GM12878 (cell line): ENCODE measurements around the gene EI24. TPM values are rescaled to one million over a fixed set of nuclear protein-coding genes. Genes with fewer than 3 reads are reported as not detected.

Source experiments
- ATAC-seq: fragments of 200-7000 bp; cut with Tn5 transposase; 3 replicates; pipeline ENCODE4 v1.9.1; 2020; ENCODE audit warnings: mild to moderate bottlenecking, moderate library complexity
- BruUV-seq: library from RNA; stranded (reverse); fragments of 400-500 nt; replicated peaks from 2 replicates; lab custom pipeline; 2021; lab: Mats Ljungman, UMichigan
- CTCF ChIA-PET: fragments of 300-600 bp; sonication (Branson Sonifier 250); formaldehyde crosslinking; extraction: SDS; loops from one replicate; lab custom pipeline; 2021; ENCODE audit warnings: inconsistent platforms; lab: Yijun Ruan, JAX
- POLR2A ChIA-PET: fragments of 350-600 bp; formaldehyde crosslinking; extraction: SDS; loops from one replicate; lab custom pipeline; 2021; ENCODE audit warnings: inconsistent platforms; lab: Charles Lee
- RAD21 ChIA-PET: fragments of 300-600 bp; sonication (Branson Sonifier 250); formaldehyde crosslinking; loops from one replicate; lab custom pipeline; 2023; ENCODE audit warnings: antibody characterized with exemption; ENCODE audit not compliant: unreplicated experiment; lab: Charles Lee
- SMC1A ChIA-PET: fragments of 300-600 bp; sonication (Branson Sonifier 250); formaldehyde crosslinking; loops from one replicate; lab custom pipeline; 2023; ENCODE audit not compliant: unreplicated experiment, uncharacterized antibody; lab: Charles Lee
- DNase-seq: peaks from one replicate; pipeline ENCODE4 v3.0.0-alpha.2; 2011; ENCODE audit warnings: low read depth, low spot score
- FAIRE-seq: peaks from 3 replicates; lab custom pipeline; 2011; peaks lifted over from hg19 to GRCh38; lab: Jason Lieb, UNC
- H2AFZ ChIP-seq: 2 replicates; pipeline ENCODE4 v1.6.0; 2011; ENCODE audit warnings: low read depth, low read length, control low read depth; ENCODE audit not compliant: control insufficient read depth
- H3K27ac ChIP-seq: 2 replicates; pipeline ENCODE4 v1.5.1; 2011; ENCODE audit warnings: control low read depth; ENCODE audit not compliant: control insufficient read depth, insufficient read depth
- H3K27me3 ChIP-seq, 2 experiments: replicated peaks in 1 of 2; 2 replicates each; pipeline versions ENCODE4 v1.6.0 to v1.6.1; 2011; ENCODE audit warnings: low read length in 1 of 2; ENCODE audit not compliant: control insufficient read depth in 2 of 2, insufficient read depth in 2 of 2
- H3K36me3 ChIP-seq, 2 experiments: 2 replicates each; pipeline ENCODE4 v1.5.1; 2011; ENCODE audit warnings: low read length in 1 of 2; ENCODE audit not compliant: control insufficient read depth in 2 of 2, insufficient read depth in 2 of 2
- H3K4me1 ChIP-seq: 2 replicates; pipeline ENCODE4 v1.6.1; 2011; ENCODE audit warnings: mild to moderate bottlenecking, low read length, moderate library complexity, mixed read lengths; ENCODE audit not compliant: control insufficient read depth, insufficient read depth
- H3K4me2 ChIP-seq: 2 replicates; pipeline ENCODE4 v1.6.0; 2011; ENCODE audit warnings: control low read depth; ENCODE audit not compliant: control insufficient read depth, insufficient read depth
- H3K4me3 ChIP-seq: fragments of 200-600 bp; sonication (generic); 2 replicates; pipeline ENCODE4 v1.5.1; 2016
- H3K79me2 ChIP-seq: 2 replicates; pipeline ENCODE4 v1.6.0; 2011; ENCODE audit warnings: low read length; ENCODE audit not compliant: control insufficient read depth, insufficient read depth
- H3K9ac ChIP-seq: 2 replicates; pipeline ENCODE4 v1.8.0; 2011; ENCODE audit warnings: low read length, control low read depth, mixed read lengths; ENCODE audit not compliant: control insufficient read depth, insufficient read depth
- H3K9me3 ChIP-seq: replicated peaks from 3 replicates; pipeline ENCODE4 v1.5.1; 2011; ENCODE audit warnings: mild to moderate bottlenecking, low read length; ENCODE audit not compliant: control insufficient read depth, insufficient read depth
- H4K20me1 ChIP-seq: 2 replicates; pipeline ENCODE4 v1.6.0; 2011; ENCODE audit not compliant: control insufficient read depth, insufficient read depth
- CHD2 ChIP-seq: IDR thresholded peaks from 2 replicates; pipeline ENCODE4 v1.6.1; 2011; ENCODE audit warnings: low read depth, low read length, improper control_type of control experiment, borderline replicate concordance
- DPF2 ChIP-seq: fragments of 450-650 bp; IDR thresholded peaks from 2 replicates; pipeline ENCODE4 v1.6.1; 2017; ENCODE audit warnings: mild to moderate bottlenecking
- E2F8 ChIP-seq: fragments of 450-650 bp; IDR thresholded peaks from 2 replicates; pipeline ENCODE4 v1.6.1; 2018; ENCODE audit warnings: mild to moderate bottlenecking, low read depth, moderate library complexity; ENCODE audit not compliant: partially characterized antibody
- EGR1 ChIP-seq, 2 experiments: IDR thresholded peaks; 1 replicate in 1 of 2; 2 replicates in 1 of 2; pipeline ENCODE4 v1.6.1; 2011 to 2012; ENCODE audit warnings: low read depth in 2 of 2, low read length in 2 of 2, borderline replicate concordance in 1 of 2, mild to moderate bottlenecking in 1 of 2, moderate library complexity in 1 of 2
- FOXK2 ChIP-seq: fragments of 450-650 bp; IDR thresholded peaks from 2 replicates; pipeline ENCODE4 v1.6.1; 2017; ENCODE audit warnings: mild to moderate bottlenecking, moderate library complexity
- GATAD2B ChIP-seq: fragments of 450-650 bp; conservative IDR thresholded peaks from 2 replicates; pipeline ENCODE4 v1.6.1; 2017; ENCODE audit warnings: low read depth, mild to moderate bottlenecking, moderate library complexity
- NR2C1 ChIP-seq: fragments of 450-650 bp; IDR thresholded peaks from 2 replicates; pipeline ENCODE4 v1.6.1; 2017; ENCODE audit warnings: antibody characterized with exemption, mild to moderate bottlenecking, moderate library complexity
- POLR2A ChIP-seq: IDR thresholded peaks from 2 replicates; pipeline ENCODE4 v1.6.1; 2011; ENCODE audit warnings: low read depth, mild to moderate bottlenecking, low read length
- POU2F2 ChIP-seq: IDR thresholded peaks from 3 replicates; pipeline ENCODE4 v1.6.1; 2011; ENCODE audit warnings: low read depth, mild to moderate bottlenecking, low read length, borderline replicate concordance
- RBBP5 ChIP-seq: fragments of 200-600 bp; sonication (generic); conservative IDR thresholded peaks from 2 replicates; pipeline ENCODE4 v1.6.1; 2016
- SP1 ChIP-seq: IDR thresholded peaks from one replicate; pipeline ENCODE4 v1.6.1; 2011; ENCODE audit warnings: low read depth, low read length
- SREBF1 ChIP-seq: IDR thresholded peaks from 2 replicates; pipeline ENCODE4 v1.6.1; 2012; ENCODE audit warnings: mild to moderate bottlenecking, low read length
- SRF ChIP-seq, 2 experiments: IDR thresholded peaks; 2 replicates each; pipeline ENCODE4 v1.6.1; 2011; ENCODE audit warnings: low read depth in 2 of 2, low read length in 2 of 2, mild to moderate bottlenecking in 1 of 2, moderate library complexity in 1 of 2
- TAF1 ChIP-seq: IDR thresholded peaks from 2 replicates; pipeline ENCODE4 v1.6.1; 2011; ENCODE audit warnings: mild to moderate bottlenecking, low read depth, low read length, borderline replicate concordance
- TCF3 ChIP-seq: IDR thresholded peaks from 2 replicates; pipeline ENCODE4 v1.6.1; 2012; ENCODE audit warnings: low read depth, mild to moderate bottlenecking, low read length, borderline replicate concordance; ENCODE audit not compliant: insufficient read depth
- ZNF687 ChIP-seq: fragments of 450-650 bp; IDR thresholded peaks from 2 replicates; pipeline ENCODE4 v1.6.1; 2017; ENCODE audit warnings: mild to moderate bottlenecking, moderate library complexity
- ZZZ3 ChIP-seq: IDR thresholded peaks from 2 replicates; pipeline ENCODE4 v1.6.1; 2011; ENCODE audit warnings: low read depth; ENCODE audit not compliant: control insufficient read depth, insufficient read length
- WGBS: methylation state at CpG from one replicate; pipeline ENCODE4 v1.1.6; 2016; ENCODE audit warnings: low lambda C conversion rate; ENCODE audit not compliant: insufficient replicate concordance, insufficient coverage; ENCODE audit errors: missing lambda C conversion rate; 5-methylcytosine and 5-hydroxymethylcytosine counted together
- in situ Hi-C: fragments of 300-500 bp; cut with MboI; formaldehyde crosslinking; loops from 9 replicates; pipeline ENCODE4 v1.14.3; 2018; ENCODE audit warnings: mixed read lengths
- intact Hi-C: fragments of 100-400 bp; cut with micrococcal nuclease; formaldehyde crosslinking; loops from one replicate; pipeline ENCODE4 v1.14.2; 2022; ENCODE audit not compliant: unreplicated experiment
- polyA plus RNA-seq, 11 experiments: library from polyadenylated mRNA; depleted of rRNA in 4 of 11; unstranded in 6 of 11; stranded (reverse) in 5 of 11; fragments of >200 nt; fragmentation: Nextera tagmentation in 4 of 11; fragmentation: Illumina TruSeq in 1 of 11; extraction: Ambion mirVana in 4 of 11; extraction: Trizol in 1 of 11; gene quantifications; 1 replicate in 1 of 11; 2 replicates in 10 of 11; pipeline versions ENCODE4 v1.2.1 to v1.2.3, GENCODE V29; 2011 to 2016; ENCODE audit warnings: inconsistent platforms in 2 of 11, missing spikeins in 2 of 11, low read depth in 1 of 11
- total RNA-seq, 4 experiments: library from RNA; depleted of rRNA in 3 of 4; stranded (reverse); fragments of >200 nt in 3 of 4; fragmentation: Illumina TruSeq in 1 of 4; extraction: Trizol in 1 of 4; gene quantifications; 2 replicates each; pipeline versions ENCODE4 v1.2.1 to v1.2.3, GENCODE V29; 2013 to 2021

EI24 gene
- total and polyA plus RNA-seq, 10 of the 15 experiments (the other 5 are each of a cell fraction or from before 2014, with no cell fraction given), result 20.3 to 127 (median 70.4) TPM

GRCh38 chr11:125625630-125626287 is 56.5 kb downstream of the EI24 start:
- WGBS, result 1% methylated on average over 51 of the region's 51 CpGs
- DNase-seq, result peak; percentile 77
- SMC1A ChIA-PET, result interaction anchor here (0.6 to 2.4 kb wide), 10 partner anchors 32 to 568 kb away, joined by 3 to 10 read pairs (median 4); partner anchors contain the start of genes HYLS1 and STT3A
- no peaks in the 10 kb centered on the region for H4K20me1 ChIP-seq
- ATAC-seq, result peak; percentile 92
- H3K4me1 ChIP-seq, result peaks cover 7% of the 10 kb centered on the region; the same call in 1 of the 2 replicates
- POLR2A ChIA-PET, result interaction anchor here (0.7 to 2.4 kb wide), 9 partner anchors 8 to 262 kb away, joined by 3 to 18 read pairs (median 4); partner anchors contain the start of genes EI24, HYLS1 and STT3A
- peak overlapping the region; percentile 97 for H3K4me2 ChIP-seq
- no peak for FAIRE-seq
- peaks cover 3 to 11% of the 10 kb centered on the region in 2 experiments; a peak in 3 of 4 replicates for H3K36me3 ChIP-seq
- H3K79me2 ChIP-seq, result peaks cover 30% of the 10 kb centered on the region
- intact Hi-C loops (loop anchor here (1.0 to 2.0 kb wide), 3 partner anchors 33 to 249 kb away; partner anchors contain the start of genes EI24 and STT3A), in situ Hi-C loops (no loop called here)
- peak overlapping the region; percentile 81 for H3K4me3 ChIP-seq
- no peaks in the 10 kb centered on the region for H3K27me3 ChIP-seq
- H3K27ac ChIP-seq, result peak overlapping the region; percentile 97
- H2AFZ ChIP-seq, result peak overlapping the region; percentile 95
- CTCF ChIA-PET, result interaction anchor here (1.1 to 1.4 kb wide), 3 partner anchors 32 to 262 kb away, joined by 3 to 4 read pairs (median 3); partner anchors contain the start of gene HYLS1
- BruUV-seq, result no TSS peak
- H3K9me3 ChIP-seq, result no peaks in the 10 kb centered on the region
- H3K9ac ChIP-seq, result peak overlapping the region; percentile 97
- RAD21 ChIA-PET, result interaction anchor here (0.8 to 1.9 kb wide), 7 partner anchors 8 to 264 kb away, joined by 3 to 5 read pairs (median 3); partner anchors contain the start of genes HYLS1 and STT3A
- TF ChIP-seq TCF3 (0 out of 2 replicates have a peak, but pooled peaks have one; percentile 52), GATAD2B (peak; percentile 87; the same call in 1 of the 2 replicates), DPF2 (no peak), SRF (IDR thresholded peaks at IDR 0.05; ENCODE audit: low read depth in 2 of 2, low read length in 2 of 2) (peak; percentile 88 to 92), EGR1 (IDR thresholded peaks at IDR 0.05; ENCODE audit: borderline replicate concordance in 1 of 2, low read depth in 2 of 2, low read length in 2 of 2) (peak in 1 of 2 experiments; percentile 37; a peak in 1 of 3 replicates), ZZZ3 (no peak), FOXK2 (no peak), SP1 (peak; percentile 22), POU2F2 (peak; percentile 23; the same call in 1 of the 3 replicates), TAF1 (peak; percentile 97), E2F8 (peak; percentile 100), ZNF687 (peak; percentile 9; the same call in 1 of the 2 replicates), POLR2A (peak; percentile 99), CHD2 (peak; percentile 47), RBBP5 (peak; percentile 98), NR2C1 (no peak), SREBF1 (no peak)
